HG03460 (cell line): ENCODE results near the gene DROSHA.

ENCODE experiments used
- ATAC-seq: cut with Tn5 transposase; IDR thresholded peaks from one replicate; pipeline ENCODE4 v1.9.1; 2021; ENCODE audit not compliant: unreplicated experiment

The DROSHA gene

DNA sequence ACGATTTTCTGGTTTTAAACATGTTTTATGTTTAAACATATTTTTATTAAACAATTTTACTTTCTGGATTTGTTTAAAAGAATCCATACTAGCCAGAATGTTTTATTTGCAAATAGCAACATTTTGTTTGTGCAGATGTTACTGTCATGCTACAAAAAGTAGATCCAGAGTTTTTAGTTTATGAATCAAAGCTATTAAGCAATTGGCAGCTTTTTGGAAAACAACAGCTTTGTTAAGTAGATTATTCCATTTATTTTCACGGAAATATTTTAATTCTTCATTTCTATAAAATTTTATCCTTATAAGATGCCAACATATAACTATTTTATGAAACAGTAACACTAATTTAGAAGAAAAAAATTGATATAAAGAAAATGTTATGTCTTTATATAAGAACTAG is 60.9 kb downstream of the DROSHA start:
- no peak for ATAC-seq

DNA sequence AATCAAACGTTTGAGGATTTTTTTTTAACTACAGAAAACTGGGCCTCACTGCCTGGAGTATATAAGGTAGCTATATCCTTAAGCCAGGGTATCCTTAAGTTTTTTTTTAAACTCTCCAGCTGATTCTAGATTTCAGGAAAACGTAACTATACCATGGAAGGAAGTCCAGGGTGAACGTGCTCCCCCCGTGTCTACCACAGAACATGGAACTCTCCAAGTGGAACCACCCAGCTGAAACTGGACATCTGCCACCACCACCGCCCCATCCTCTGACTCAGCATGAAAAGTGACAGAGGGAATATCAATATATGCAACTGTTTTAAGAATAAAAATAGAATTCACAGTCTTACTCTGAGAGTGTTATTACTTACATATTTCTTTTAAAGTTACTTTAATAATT is 61.3 kb downstream of the DROSHA start:
- ATAC-seq, result no peak

DNA sequence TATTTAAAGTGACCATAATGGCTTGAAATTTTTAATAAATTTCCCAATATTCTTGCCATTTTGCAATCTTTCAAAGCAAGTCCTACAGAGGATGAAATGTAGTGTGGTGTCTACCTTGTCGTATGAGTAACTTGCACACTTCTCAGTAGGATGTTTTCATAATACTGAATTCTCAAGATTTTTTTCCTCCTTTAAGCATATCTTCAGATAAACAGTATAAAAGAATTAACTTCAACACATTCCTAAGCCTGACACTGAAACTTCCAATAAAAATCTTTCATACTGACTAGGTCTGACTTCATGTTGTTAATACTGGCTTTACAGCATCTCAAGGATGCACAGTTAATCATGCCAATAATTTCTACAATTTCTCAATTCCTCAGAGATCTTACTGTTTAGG is 62.0 kb downstream of the DROSHA start:
- no peak for ATAC-seq

DNA sequence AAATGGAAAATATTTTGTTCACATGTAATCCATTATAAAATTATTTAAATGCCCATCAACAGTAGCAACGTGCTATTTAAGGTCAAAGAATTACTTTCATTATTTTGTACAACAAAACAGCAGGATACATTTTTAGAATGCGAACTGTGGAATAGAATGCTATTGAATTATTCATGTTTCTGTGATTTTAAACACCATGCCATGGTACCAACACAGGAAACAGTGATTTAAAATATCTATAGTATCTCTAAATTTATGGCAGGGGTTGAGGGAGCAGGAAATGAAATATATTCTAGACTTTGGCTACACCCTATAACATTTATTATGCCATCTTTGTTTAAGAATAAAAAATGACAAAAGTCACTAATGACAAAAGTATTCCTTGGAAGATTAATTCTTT is 62.4 kb downstream of the DROSHA start:
- no peak for ATAC-seq

DNA sequence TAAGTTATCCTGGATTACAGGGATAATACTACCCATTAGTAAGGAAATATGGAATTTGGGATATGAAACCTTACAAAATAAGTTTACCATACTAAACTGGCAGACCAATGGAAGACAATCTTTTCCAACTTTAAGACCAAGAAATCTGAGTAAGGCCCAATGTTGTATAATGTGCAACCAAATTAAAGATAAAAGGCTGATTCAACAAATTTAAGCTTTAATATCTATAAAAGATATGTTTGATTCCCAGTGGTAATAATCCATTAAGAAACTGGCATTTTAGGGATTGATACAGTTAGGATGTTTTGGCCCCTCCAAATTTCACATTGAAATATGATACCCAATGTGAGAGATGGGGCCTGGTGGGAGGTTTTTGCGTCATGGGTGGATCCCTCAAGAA is 66.6 kb downstream of the DROSHA start:
- no peak for ATAC-seq

DNA sequence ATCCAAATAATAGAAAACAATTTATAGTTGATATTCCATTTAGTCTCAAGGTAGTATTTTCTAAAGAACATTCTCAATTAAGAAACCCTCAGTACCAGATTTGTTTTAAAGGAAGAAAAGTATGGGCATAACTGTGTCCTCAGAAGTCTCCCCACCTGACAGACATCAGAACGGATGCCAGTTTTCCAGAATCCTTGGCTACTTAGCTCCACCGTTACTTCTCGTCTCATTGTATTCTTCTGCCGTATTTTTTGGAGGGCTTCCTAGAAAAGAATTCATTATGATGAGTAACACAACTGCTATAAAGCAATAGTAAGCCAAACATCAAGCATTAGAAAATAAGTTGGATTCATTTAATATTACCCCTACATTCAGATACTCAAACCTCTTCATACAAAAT is 67.8 kb downstream of the DROSHA start:
- ATAC-seq, result no peak

DNA sequence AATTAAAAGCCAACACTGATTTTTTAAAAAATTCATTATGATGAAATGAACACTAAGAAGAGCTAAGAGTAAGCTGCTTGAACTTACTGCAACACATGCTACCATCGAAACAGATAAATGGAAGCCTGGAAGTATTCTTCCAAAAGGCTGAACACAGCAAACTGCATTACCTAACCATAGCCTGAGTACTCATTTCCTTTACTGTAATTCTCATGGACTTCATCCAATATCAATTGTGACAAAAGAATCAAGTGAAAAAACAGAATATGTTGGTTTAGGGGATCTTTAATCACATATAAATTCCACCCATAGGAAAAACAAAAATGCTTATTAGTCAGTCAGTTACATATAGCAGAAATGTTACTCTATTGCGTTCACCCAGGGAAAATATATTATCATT is 68.5 kb downstream of the DROSHA start:
- ATAC-seq, result no peak

DNA sequence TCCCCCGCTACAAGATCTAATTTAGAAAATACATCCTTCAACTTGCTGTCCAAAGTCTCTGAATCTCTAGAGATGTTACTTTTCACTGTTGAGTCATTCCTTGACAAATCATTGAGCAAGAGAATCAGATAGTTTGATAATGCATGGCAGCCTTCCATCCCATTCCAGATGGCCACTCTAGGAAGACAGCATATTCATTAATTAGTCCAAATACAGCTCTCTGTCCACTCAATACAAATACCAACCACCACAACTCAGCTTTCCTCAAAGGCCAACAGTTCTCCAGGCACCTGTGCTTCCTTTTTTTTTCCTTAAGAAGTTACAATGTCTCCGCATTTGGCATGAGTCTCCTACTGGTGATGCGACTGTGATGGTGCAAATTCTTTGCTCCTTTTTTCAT is 72.3 kb downstream of the DROSHA start:
- no peak for ATAC-seq

DNA sequence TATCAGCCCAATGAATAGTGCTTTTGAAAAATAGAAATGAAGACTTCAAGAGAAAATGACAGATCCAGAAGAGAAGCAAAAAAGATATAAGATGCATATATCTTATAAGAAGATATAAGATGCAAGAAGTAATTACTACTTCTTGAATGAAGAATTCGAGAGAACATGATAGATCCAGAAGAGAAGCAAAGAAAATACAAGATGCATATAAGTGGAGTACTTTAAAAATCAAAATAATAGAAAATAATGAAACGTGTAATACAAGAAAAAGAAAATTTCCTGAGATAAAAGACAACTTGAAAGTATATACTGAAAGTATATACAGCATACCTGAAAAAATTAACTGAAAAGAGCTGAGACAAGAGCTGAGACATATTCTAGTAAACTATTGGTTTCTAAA is 76.7 kb downstream of the DROSHA start:
- ATAC-seq, result no peak

DNA sequence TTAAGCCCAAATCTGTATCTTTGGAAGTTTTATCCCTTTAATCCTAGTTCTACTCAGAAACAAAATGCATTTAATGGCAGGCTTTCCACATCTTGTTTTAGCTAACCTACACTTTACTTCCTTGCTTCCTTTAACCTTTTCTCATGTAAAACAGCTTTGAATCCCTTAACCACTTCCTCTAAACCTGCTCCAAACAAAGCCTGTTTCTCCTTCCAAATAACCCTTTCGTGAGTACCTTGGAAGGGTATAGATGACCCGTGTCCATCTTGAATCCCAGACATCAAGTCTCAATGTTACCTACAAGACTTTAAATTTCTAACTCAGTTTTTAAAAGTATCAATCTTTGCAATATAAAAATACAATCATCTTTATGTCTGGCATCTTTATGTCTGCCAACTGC is 78.4 kb downstream of the DROSHA start:
- ATAC-seq, result no peak

DNA sequence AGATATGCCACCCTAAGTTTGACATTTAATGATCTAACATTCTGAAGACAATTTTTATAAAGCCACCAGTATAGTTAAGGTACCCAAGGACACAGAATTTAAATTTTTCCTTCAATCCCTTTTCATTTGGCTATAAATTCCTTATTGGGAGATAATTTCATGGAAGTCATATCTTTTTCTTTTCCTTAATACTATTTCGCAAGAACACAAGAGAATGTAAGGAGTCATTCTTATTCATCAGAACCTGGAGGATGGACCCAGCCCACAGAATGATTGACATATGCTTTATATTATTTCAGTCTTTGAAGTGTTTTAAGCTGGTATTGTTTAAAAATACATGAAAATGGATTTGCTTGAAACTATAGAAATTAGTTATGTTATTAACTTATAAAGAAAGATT is 79.6 kb downstream of the DROSHA start:
- ATAC-seq, result no peak

DNA sequence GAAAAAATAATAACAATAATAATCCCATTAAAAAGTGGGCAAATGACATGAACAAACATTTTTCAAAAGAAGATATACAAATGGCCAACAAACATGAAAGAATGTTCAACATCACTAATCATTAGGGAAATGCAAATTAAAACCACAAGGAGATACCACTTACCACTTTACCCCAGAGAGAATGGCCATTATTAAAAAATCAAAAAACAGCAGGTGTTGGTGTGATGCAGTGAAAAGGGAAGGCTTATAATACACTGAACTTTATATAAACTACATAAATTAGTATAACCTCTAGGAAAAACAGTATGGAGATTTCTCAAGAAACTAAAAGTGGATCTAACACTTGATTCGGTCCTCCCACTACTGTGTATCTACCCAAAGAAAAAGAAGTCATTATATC is 81.9 kb downstream of the DROSHA start:
- no peak for ATAC-seq

DNA sequence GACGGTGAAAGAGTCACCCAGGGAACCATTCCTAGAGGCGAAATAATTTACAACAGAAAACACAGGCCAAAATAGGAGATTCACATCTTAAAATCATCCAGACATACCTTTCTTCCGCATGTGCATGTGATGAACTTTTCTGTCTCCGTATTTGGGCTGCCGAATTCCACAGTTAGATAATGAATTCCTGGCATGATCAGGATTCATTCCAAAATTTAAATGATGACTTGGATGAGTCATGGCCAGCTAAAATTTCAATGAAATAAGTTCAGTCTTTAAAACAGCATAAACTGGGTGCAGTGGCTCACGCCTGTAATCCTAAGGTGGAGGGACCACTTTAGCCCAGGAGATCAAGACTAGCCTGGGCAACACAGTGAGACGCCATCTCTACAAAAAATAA is 82.7 kb downstream of the DROSHA start:
- ATAC-seq, result no peak

DNA sequence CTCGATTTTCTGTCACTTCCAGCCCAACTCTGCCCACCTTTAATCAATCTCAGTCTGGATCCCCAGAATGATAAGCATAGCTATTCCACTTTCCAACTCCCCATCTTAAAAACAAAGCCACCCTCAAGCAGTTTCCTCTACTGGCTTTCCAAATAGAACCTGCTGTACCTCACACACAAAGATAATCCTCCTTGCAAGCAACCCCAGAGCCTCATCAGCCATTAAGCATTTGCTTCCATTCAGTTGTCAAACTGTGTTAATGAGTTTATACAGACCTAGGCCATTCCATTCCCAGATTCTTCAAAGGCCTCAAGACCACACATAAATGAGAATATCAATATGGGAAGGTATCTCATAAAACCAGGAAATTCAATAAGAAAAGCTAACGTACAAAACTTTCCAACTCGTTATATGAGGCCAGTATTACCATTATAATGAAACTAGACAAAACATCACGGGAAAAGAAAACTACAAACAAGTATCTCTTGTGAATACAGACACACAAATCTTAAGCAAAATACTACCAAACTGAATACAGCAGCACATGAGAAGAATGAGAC is 86.8 kb downstream of the DROSHA start:
- no peak for ATAC-seq

DNA sequence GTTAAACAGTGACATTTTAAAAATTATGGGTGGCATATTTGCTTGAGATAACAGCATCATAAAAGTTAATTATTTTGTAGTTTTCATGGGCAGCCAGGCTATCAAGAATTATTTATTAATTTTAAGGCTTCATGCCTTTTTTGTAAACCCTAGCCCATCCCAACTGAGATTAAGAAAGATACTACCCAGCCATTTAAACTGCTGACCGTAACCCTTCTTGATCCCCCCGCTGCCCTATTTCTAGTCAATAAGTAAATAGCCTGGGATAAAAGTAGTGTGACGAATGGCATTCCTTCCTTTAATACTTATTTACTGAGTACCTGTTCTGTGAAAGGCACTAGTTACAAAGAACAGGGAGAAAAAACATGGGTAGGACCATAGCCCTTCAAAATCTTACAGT is 88.3 kb downstream of the DROSHA start:
- ATAC-seq, result no peak

DNA sequence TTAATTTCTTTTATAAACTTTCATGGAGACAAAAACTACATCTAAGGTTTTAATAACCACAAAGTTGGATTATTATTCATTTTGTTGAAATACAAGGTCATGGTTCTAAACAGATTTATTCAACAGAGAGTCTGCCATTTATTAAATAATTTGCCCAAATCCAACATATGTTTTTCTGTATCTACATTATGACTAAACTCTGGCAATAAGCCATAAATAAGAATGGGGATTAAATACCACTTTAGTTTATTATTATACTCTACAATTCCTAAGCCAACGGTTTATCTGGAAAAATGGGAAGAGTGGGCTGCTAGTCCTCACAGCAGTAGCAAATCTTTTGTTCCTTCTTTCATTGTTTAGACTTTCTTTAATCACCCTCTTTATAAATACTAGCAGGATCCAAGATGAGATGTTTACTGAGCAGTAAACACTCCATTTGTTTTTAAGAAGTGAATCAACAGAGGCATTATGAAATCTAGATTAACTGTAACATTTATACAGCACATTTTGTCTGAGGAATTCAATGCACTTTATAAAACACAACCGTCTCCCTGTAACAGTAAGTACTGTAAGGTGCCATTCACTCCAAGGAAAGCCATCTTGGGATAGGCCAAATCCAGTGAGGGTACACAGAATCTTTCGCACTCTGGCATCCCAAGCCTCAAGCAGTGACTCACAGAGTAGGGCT is 89.7 kb downstream of the DROSHA start:
- ATAC-seq, result no peak

DNA sequence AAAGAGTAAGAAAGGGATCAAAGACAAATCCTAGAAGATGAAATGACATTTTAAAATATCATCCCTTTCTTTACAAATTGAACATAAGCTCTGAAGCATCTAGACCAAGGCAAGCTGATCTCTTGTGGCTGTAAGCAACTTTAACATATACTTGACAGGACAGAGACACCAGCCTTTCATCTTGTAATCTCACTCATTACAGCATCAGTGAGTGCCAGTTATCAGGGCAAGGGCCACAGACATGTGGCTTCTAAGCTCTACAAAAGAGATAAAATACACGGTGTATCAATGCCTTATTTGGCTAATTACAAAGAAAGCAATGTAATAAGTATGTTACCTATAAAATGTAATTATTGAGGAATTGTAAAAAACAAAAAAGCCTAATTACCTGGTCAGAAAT is 95.0 kb downstream of the DROSHA start:
- ATAC-seq, result no peak

DNA sequence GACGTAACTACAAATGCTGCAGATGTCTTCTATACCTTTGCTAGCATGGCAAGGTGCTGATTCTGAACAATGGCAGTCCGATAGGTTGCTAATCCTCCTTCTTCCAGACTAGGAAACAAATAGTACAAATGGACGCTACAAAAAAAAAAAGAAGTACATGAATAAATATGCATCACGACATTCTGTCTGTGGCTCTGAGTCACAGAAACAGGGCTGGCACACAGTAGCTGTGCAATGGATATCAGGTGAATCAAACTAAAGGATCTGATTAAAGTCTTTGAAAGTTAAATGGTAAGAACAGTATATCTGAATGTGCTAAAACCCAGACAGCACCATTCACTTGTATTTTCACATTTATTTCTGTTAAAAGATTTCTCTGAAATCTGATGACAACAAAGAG is 96.2 kb downstream of the DROSHA start:
- no peak for ATAC-seq

DNA sequence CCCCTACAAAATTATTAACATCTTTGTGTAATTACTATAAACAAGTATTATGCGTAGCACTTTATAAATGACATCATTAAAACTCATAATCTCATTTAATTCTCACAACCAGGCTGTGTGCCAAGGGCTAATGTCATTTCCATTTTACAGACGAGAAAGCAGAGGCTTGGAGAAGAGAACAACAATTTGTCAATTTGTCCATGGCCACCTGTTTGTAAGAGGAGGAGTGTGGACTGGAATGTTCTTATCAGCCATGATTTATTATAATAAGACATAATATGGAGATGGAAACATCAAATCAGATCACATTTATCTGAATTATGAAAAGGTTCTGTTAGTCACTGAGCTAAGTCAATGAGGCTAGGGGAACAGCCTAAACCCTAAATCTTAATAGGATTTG is 97.0 kb downstream of the DROSHA start:
- no peak for ATAC-seq

DNA sequence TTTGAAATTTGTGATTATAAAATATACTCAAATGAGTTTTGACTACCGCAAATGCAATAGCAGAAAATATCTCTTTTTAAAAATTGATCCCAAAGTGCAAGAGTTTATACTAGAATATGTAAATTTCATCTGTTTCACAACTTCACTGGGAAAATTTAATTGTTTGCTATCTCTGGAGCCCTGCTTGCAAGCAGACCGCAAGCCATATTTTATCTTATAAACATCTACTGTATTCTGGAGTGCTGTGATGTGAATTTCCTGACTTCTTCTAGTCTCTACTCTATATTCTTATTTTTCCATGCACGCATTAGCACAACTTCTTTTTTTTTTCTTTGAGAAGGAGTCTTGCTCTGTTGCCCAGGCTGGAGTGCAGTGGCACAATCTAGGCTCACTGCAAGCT is 98.7 kb downstream of the DROSHA start:
- ATAC-seq, result no peak

DNA sequence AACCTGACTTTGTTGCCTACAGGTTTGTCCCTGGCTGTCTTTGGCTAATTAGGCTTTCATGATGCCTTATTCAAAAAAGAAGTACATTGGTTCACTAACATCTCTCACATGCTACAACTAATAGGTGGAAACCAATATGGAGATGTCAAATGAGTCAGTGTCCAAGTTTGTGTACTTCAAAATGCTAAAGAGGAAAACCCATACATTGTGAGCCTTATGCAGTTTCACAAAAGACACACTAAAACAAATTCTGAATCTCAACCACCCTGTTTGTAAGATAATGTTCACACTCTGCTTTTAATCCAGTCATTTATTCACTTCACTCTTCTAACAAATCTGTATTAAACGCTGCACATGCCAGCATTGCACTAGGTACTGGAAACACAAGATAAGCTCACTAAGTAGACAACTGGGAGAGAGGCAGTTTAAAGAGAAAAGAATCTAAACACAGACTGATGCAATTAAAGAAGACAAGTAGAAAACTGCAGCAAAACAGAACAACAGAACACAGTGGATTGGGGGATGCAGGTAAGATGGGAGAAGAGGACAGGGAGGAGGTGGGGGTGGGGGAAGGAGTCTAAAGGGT is 104.1 kb downstream of the DROSHA start:
- ATAC-seq, result no peak

DNA sequence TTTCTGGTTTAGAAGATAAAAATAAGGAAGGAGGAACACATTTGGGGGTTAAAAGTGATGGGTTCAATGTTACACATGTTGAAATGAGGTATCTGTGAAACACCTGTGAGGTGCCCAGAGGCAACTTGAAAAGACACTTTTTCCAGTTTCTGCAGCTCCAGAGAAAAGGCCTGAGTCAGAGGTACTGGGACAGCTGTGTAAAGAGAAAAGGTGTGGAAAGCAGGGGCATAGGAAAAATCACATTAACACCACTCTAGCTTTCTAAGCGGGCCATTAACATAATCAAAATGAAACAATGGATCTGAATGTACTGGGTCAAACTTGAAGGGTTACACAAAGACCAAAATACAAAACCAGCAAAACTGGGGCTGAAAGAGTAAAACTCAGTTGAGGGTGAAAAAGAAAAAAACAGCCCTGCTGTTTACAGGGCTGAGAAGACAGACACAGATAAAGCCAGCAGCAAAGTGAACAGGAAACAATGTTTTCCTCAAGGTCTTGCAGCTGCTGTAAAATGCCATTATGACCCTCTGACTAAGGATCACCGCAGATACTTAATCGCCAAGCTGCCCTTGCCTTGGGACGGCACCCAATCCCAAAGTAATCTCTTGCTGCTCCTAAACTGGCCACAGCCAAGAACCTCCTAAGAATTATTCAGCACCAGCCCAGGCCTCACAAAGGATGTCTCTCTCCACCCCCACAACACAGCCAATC is 104.7 kb downstream of the DROSHA start:
- ATAC-seq, result no peak
